HepG2 (cell line): ENCODE measurements around the gene ALG11. TPM values are rescaled to one million over a fixed set of nuclear protein-coding genes. Genes with fewer than 3 reads are reported as not detected.

Source experiments
- FOXA3 ChIP-seq: IDR thresholded peaks from 2 replicates; pipeline ENCODE4 v1.6.1; 2016; ENCODE audit warnings: missing genetic modification reagents, missing compliant biosample characterization
- GMEB1 ChIP-seq: sonication (generic); formaldehyde crosslinking; IDR thresholded peaks from 2 replicates; pipeline ENCODE4 v1.5.1; 2020; ENCODE audit warnings: missing genetic modification reagents, mild to moderate bottlenecking, borderline replicate concordance
- HMGA1 ChIP-seq: sonication (generic); formaldehyde crosslinking; conservative IDR thresholded peaks from 2 replicates; pipeline ENCODE4 v1.4.0; 2020; ENCODE audit warnings: missing genetic modification reagents
- KAT7 ChIP-seq: IDR thresholded peaks from 2 replicates; pipeline ENCODE4 v1.6.1; 2018; ENCODE audit warnings: borderline replicate concordance, missing compliant biosample characterization
- MAFF ChIP-seq: IDR thresholded peaks from 2 replicates; pipeline ENCODE4 v1.6.1; 2011; ENCODE audit warnings: low read depth, low read length, improper control_type of control experiment
- MED8 ChIP-seq: sonication (generic); formaldehyde crosslinking; IDR thresholded peaks from 2 replicates; pipeline ENCODE4 v1.8.1; 2023; ENCODE audit warnings: mild to moderate bottlenecking, missing genetic modification reagents; ENCODE audit not compliant: insufficient replicate concordance
- MTERF4 ChIP-seq: sonication (generic); formaldehyde crosslinking; IDR thresholded peaks from 2 replicates; pipeline ENCODE4 v1.8.0; 2023; ENCODE audit warnings: mild to moderate bottlenecking, missing genetic modification reagents
- MTF1 ChIP-seq: sonication (generic); formaldehyde crosslinking; IDR thresholded peaks from 2 replicates; pipeline ENCODE4 v1.5.0; 2020; ENCODE audit warnings: missing genetic modification reagents
- ZBTB43 ChIP-seq: sonication (generic); formaldehyde crosslinking; conservative IDR thresholded peaks from 2 replicates; pipeline ENCODE4 v1.4.0; 2020; ENCODE audit warnings: missing genetic modification reagents
- polyA plus RNA-seq, 8 experiments: library from polyadenylated mRNA; depleted of rRNA in 3 of 8; stranded (reverse) in 7 of 8; unstranded in 1 of 8; fragments of >200 nt; fragmentation: Illumina TruSeq in 4 of 8; extraction: Trizol in 4 of 8; gene quantifications; 2 replicates each; pipeline versions ENCODE4 v1.2.1 to v1.2.3, GENCODE V29; 2011 to 2016; ENCODE audit warnings: low read depth in 4 of 8, missing spikeins in 1 of 8, mixed read lengths in 1 of 8; ENCODE audit not compliant: insufficient read depth in 1 of 8
- total RNA-seq, 5 experiments: library from RNA; depleted of rRNA; stranded (reverse); fragments of >200 nt; fragmentation: Illumina TruSeq; extraction: Trizol; gene quantifications; 2 replicates each; pipeline ENCODE4 v1.2.3, GENCODE V29; 2016; ENCODE audit warnings: low read depth in 1 of 5
- TF ChIP-seq, protein P1 (sequence below): sonication (generic); formaldehyde crosslinking; IDR thresholded peaks from 2 replicates; pipeline ENCODE4; 2020; ENCODE audit warnings: missing genetic modification reagents, mild to moderate bottlenecking, borderline replicate concordance
- TF ChIP-seq, protein P2 (sequence below): sonication (generic); formaldehyde crosslinking; IDR thresholded peaks from 2 replicates; pipeline ENCODE4 v1.4.0; 2020; ENCODE audit warnings: low read depth, missing genetic modification reagents
- TF ChIP-seq, protein P3 (sequence below), 2 experiments: sonication (generic) in 1 of 2; formaldehyde crosslinking in 1 of 2; IDR thresholded peaks; 2 replicates each; pipeline versions ENCODE4 v1.4.0 to v1.6.1; 2016 to 2020; ENCODE audit warnings: borderline replicate concordance in 1 of 2, low read depth in 1 of 2, mild to moderate bottlenecking in 1 of 2, missing genetic modification reagents in 1 of 2

Gene ALG11
- total and polyA plus RNA-seq, 2 of the 13 experiments (the other 11 are each of a cell fraction or from before 2014, with no cell fraction given): 14.7 to 27.9 TPM

- TF ChIP-seq, protein P1, sequence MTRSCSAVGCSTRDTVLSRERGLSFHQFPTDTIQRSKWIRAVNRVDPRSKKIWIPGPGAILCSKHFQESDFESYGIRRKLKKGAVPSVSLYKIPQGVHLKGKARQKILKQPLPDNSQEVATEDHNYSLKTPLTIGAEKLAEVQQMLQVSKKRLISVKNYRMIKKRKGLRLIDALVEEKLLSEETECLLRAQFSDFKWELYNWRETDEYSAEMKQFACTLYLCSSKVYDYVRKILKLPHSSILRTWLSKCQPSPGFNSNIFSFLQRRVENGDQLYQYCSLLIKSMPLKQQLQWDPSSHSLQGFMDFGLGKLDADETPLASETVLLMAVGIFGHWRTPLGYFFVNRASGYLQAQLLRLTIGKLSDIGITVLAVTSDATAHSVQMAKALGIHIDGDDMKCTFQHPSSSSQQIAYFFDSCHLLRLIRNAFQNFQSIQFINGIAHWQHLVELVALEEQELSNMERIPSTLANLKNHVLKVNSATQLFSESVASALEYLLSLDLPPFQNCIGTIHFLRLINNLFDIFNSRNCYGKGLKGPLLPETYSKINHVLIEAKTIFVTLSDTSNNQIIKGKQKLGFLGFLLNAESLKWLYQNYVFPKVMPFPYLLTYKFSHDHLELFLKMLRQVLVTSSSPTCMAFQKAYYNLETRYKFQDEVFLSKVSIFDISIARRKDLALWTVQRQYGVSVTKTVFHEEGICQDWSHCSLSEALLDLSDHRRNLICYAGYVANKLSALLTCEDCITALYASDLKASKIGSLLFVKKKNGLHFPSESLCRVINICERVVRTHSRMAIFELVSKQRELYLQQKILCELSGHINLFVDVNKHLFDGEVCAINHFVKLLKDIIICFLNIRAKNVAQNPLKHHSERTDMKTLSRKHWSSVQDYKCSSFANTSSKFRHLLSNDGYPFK: no peak
- TF ChIP-seq KAT7 (no peak), GMEB1 (CRISPR knock-in tag) (peak; percentile 6; the same call in 1 of the 2 replicates), ZBTB43 (CRISPR knock-in tag) (no peak), MAFF (no peak), MED8 (CRISPR knock-in tag) (no peak), HMGA1 (CRISPR knock-in tag) (no peak), MTF1 (CRISPR knock-in tag) (no peak), FOXA3 (CRISPR knock-in tag) (no peak), MTERF4 (CRISPR knock-in tag) (no peak)
- TF ChIP-seq, protein P2, sequence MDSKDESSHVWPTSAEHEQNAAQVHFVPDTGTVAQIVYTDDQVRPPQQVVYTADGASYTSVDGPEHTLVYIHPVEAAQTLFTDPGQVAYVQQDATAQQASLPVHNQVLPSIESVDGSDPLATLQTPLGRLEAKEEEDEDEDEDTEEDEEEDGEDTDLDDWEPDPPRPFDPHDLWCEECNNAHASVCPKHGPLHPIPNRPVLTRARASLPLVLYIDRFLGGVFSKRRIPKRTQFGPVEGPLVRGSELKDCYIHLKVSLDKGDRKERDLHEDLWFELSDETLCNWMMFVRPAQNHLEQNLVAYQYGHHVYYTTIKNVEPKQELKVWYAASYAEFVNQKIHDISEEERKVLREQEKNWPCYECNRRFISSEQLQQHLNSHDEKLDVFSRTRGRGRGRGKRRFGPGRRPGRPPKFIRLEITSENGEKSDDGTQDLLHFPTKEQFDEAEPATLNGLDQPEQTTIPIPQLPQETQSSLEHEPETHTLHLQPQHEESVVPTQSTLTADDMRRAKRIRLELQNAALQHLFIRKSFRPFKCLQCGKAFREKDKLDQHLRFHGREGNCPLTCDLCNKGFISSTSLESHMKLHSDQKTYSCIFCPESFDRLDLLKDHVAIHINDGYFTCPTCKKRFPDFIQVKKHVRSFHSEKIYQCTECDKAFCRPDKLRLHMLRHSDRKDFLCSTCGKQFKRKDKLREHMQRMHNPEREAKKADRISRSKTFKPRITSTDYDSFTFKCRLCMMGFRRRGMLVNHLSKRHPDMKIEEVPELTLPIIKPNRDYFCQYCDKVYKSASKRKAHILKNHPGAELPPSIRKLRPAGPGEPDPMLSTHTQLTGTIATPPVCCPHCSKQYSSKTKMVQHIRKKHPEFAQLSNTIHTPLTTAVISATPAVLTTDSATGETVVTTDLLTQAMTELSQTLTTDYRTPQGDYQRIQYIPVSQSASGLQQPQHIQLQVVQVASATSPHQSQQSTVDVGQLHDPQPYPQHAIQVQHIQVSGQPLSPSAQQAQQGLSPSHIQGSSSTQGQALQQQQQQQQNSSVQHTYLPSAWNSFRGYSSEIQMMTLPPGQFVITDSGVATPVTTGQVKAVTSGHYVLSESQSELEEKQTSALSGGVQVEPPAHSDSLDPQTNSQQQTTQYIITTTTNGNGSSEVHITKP: 0 out of 2 replicates have a peak, but pooled peaks have one; percentile 12
- TF ChIP-seq, protein P3, sequence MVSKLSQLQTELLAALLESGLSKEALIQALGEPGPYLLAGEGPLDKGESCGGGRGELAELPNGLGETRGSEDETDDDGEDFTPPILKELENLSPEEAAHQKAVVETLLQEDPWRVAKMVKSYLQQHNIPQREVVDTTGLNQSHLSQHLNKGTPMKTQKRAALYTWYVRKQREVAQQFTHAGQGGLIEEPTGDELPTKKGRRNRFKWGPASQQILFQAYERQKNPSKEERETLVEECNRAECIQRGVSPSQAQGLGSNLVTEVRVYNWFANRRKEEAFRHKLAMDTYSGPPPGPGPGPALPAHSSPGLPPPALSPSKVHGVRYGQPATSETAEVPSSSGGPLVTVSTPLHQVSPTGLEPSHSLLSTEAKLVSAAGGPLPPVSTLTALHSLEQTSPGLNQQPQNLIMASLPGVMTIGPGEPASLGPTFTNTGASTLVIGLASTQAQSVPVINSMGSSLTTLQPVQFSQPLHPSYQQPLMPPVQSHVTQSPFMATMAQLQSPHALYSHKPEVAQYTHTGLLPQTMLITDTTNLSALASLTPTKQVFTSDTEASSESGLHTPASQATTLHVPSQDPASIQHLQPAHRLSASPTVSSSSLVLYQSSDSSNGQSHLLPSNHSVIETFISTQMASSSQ (IDR thresholded peaks at IDR 0.05; ENCODE audit: low read depth): no peak
- TF ChIP-seq, protein P3 (CRISPR knock-in tag; IDR thresholded peaks at IDR 0.05; ENCODE audit: borderline replicate concordance): no peak
These were observed 1.1 kb upstream of the ALG11 start, which contains the start of gene ATP7B (continued) for GRCh38 chr13:52010890-52011631.
